B cell (primary cell): ENCODE results near the gene TMEM125. TPM values are rescaled to one million over a fixed set of nuclear protein-coding genes. Genes with fewer than 3 reads are reported as not detected.

ENCODE experiments used
- ATAC-seq: fragments of 200-7000 bp; cut with Tn5 transposase; one replicate; pipeline ENCODE4 v1.10.0; 2021; ENCODE audit warnings: low read depth, mild to moderate bottlenecking, moderate number of reproducible peaks, moderate library complexity
- CTCF ChIA-PET: fragments of 350-600 bp; sonication (Branson Sonifier 250); formaldehyde crosslinking; loops from one replicate; lab custom pipeline; 2021; ENCODE audit warnings: antibody characterized with exemption, inconsistent platforms; lab: Charles Lee
- POLR2A ChIA-PET: fragments of 350-600 bp; sonication (Branson Sonifier 250); formaldehyde crosslinking; loops from one replicate; lab custom pipeline; 2021; ENCODE audit warnings: antibody characterized with exemption; lab: Charles Lee
- DNase-seq: peaks from one replicate; pipeline ENCODE4 v3.0.0; 2013
- H2AFZ ChIP-seq: 2 replicates; pipeline ENCODE4 v1.6.1; 2012; ENCODE audit warnings: mild to moderate bottlenecking, low read depth, low read length; ENCODE audit not compliant: insufficient read depth, poor library complexity, severe bottlenecking
- H3K27ac ChIP-seq, 2 donors: 1 replicate in 1 of 2; 2 replicates in 1 of 2; pipeline ENCODE4 v1.5.1; 2012 to 2013; ENCODE audit warnings: low read length in 2 of 2, mild to moderate bottlenecking in 2 of 2, moderate library complexity in 1 of 2
- H3K27me3 ChIP-seq, 4 experiments: fragments of 200-600 bp in 1 of 4; sonication (generic) in 1 of 4; replicated peaks in 1 of 4; 1 replicate in 2 of 4; 2 replicates in 2 of 4; pipeline versions ENCODE4 v1.6.1 to v1.7.0; 2013 to 2016; ENCODE audit warnings: low read length in 3 of 4, mild to moderate bottlenecking in 2 of 4, mixed read lengths in 1 of 4, moderate library complexity in 1 of 4; ENCODE audit not compliant: insufficient read depth in 4 of 4, control insufficient read depth in 3 of 4; ENCODE audit errors: control extremely low read depth in 1 of 4
- H3K36me3 ChIP-seq, 2 experiments: replicated peaks in 1 of 2; 1 replicate in 1 of 2; 2 replicates in 1 of 2; pipeline versions ENCODE4 v1.6.1 to v1.7.1; 2013; ENCODE audit warnings: low read length in 1 of 2; ENCODE audit not compliant: insufficient read depth in 2 of 2, control insufficient read depth in 1 of 2; ENCODE audit errors: control extremely low read depth in 1 of 2, extremely low read depth in 1 of 2
- H3K4me1 ChIP-seq, 2 donors: fragments of 200-600 bp in 1 of 2; sonication (generic) in 1 of 2; 1 replicate in 1 of 2; 2 replicates in 1 of 2; pipeline versions ENCODE4 v1.5.1 to v1.6.1; 2013 to 2017; ENCODE audit warnings: low read length in 2 of 2; ENCODE audit not compliant: control insufficient read depth in 2 of 2, insufficient read depth in 2 of 2
- H3K4me2 ChIP-seq: replicated peaks from 2 replicates; pipeline ENCODE3; 2012; ENCODE audit warnings: mild to moderate bottlenecking, low read depth, low read length; ENCODE audit not compliant: poor library complexity, severe bottlenecking
- H3K4me3 ChIP-seq, 5 experiments: fragments of 200-600 bp in 1 of 5; sonication (generic) in 1 of 5; 1 replicate in 3 of 5; 2 replicates in 2 of 5; pipeline versions ENCODE4 v1.5.1 to v1.7.0; 2011 to 2016; ENCODE audit warnings: low read length in 4 of 5, mild to moderate bottlenecking in 4 of 5, low read depth in 2 of 5, control low read depth in 1 of 5, moderate library complexity in 1 of 5; ENCODE audit not compliant: insufficient read depth in 1 of 5; ENCODE audit errors: control extremely low read depth in 1 of 5, extremely low read depth in 1 of 5
- H3K79me2 ChIP-seq: fragments of 200-600 bp; sonication (generic); one replicate; pipeline ENCODE4 v1.6.0; 2016; ENCODE audit warnings: low read length; ENCODE audit not compliant: control insufficient read depth, insufficient read depth
- H3K9ac ChIP-seq: fragments of 200-600 bp; sonication (generic); 2 replicates; pipeline ENCODE4 v1.6.1; 2017; ENCODE audit warnings: mild to moderate bottlenecking, low read length, moderate library complexity
- H3K9me3 ChIP-seq, 3 donors: one replicate each; pipeline versions ENCODE4 v1.6.1 to v1.7.1; 2013; ENCODE audit warnings: low read length in 2 of 3; ENCODE audit not compliant: control insufficient read depth in 2 of 3, insufficient read depth in 1 of 3; ENCODE audit errors: control extremely low read depth in 1 of 3
- H4K20me1 ChIP-seq: 2 replicates; pipeline ENCODE4 v1.6.0; 2012; ENCODE audit warnings: mild to moderate bottlenecking, low read length; ENCODE audit not compliant: insufficient read depth, control insufficient read depth, poor library complexity, severe bottlenecking
- H3K27ac Mint-ChIP-seq: one replicate; pipeline ENCODE4 v1.8.0; 2021; ENCODE audit warnings: mixed read lengths
- H3K27me3 Mint-ChIP-seq: one replicate; pipeline ENCODE4 v1.8.0; 2021; ENCODE audit warnings: mixed read lengths
- H3K4me1 Mint-ChIP-seq: one replicate; pipeline ENCODE4 v1.8.0; 2021; ENCODE audit warnings: mixed read lengths
- H3K4me3 Mint-ChIP-seq: one replicate; pipeline ENCODE4 v1.8.0; 2021; ENCODE audit warnings: mixed read lengths
- H3K9me3 Mint-ChIP-seq: one replicate; pipeline ENCODE4 v1.8.0; 2022; ENCODE audit warnings: mixed read lengths; ENCODE audit not compliant: insufficient read depth
- CTCF ChIP-seq: fragments of 200-600 bp; IDR thresholded peaks from one replicate; pipeline ENCODE4 v1.8.0; 2022; ENCODE audit warnings: antibody characterized with exemption, mild to moderate bottlenecking
- EZH2 ChIP-seq: IDR thresholded peaks from 2 replicates; pipeline ENCODE4 v1.6.1; 2012; ENCODE audit warnings: borderline replicate concordance, low read depth, mild to moderate bottlenecking, moderate library complexity, low read length; ENCODE audit not compliant: insufficient read depth, poor library complexity, severe bottlenecking
- WGBS: methylation state at CpG from one replicate; pipeline ENCODE4 v1.1.5; 2013; ENCODE audit warnings: missing lambda C conversion rate; ENCODE audit not compliant: insufficient coverage; 5-methylcytosine and 5-hydroxymethylcytosine counted together
- intact Hi-C: fragments of 100-400 bp; cut with micrococcal nuclease; formaldehyde crosslinking; loops from one replicate; pipeline ENCODE4 v1.10.0; 2022
- polyA plus RNA-seq: library from polyadenylated mRNA; depleted of rRNA; stranded (reverse); fragments of >200 nt; gene quantifications from 2 replicates; pipeline ENCODE4 v1.2.3, GENCODE V29; 2012
- total RNA-seq, 2 donors: library from RNA; stranded (reverse); fragments of 120-200 nt in 1 of 2; gene quantifications; 1 replicate in 1 of 2; 2 replicates in 1 of 2; pipeline versions ENCODE4 v1.2.3 to v1.2.4, GENCODE V29; 2013 to 2022

The TMEM125 gene
- total and polyA plus RNA-seq, 2 donors (not counting 1 experiment from before 2014, with no cell fraction given) = not detected

- TF ChIP-seq EZH2 (no peak), CTCF (no peak)
- Histone ChIP-seq H3K79me2 (no peaks in the 10 kb centered on the region), H3K27ac (peak overlapping the region; percentile 70 to 73), H3K9ac (no peak overlapping the region), H3K27me3 (peaks cover 0 to 6% (median 0%) of the 10 kb centered on the region in 4 experiments), H3K4me1 (peaks cover 27 to 31% of the 10 kb centered on the region in 2 donors), H2AFZ (no peak overlapping the region), H3K4me3 (peak overlapping the region in 1 of 5 experiments; percentile 12), H3K36me3 (no peaks in the 10 kb centered on the region), H4K20me1 (no peaks in the 10 kb centered on the region), H3K9me3 (no peaks in the 10 kb centered on the region), H3K4me2 (peak overlapping the region; percentile 54)
- Mint-ChIP-seq H3K27me3 (no peaks in the 10 kb centered on the region), H3K4me3 (peak overlapping the region; percentile 69), H3K9me3 (no peaks in the 10 kb centered on the region), H3K27ac (peak overlapping the region; percentile 90), H3K4me1 (peaks cover 35% of the 10 kb centered on the region)
- intact Hi-C loops = loop anchor here (1.0 to 2.0 kb wide), 3 partner anchors 12 to 129 kb away; partner anchors contain the start of gene ELOVL1
- DNase-seq = peak; percentile 81
- 0% methylated on average over 1 of the region's 3 CpGs for WGBS
- POLR2A ChIA-PET = interaction anchor here (0.6 to 2.3 kb wide), 4 partner anchors 115 to 695 kb away, joined by 3 to 12 read pairs (median 4); partner anchors contain the start of genes ARTN, ELOVL1 and HYI
- CTCF ChIA-PET = interaction anchor here (0.7 to 3.4 kb wide), 14 partner anchors 10 to 766 kb away, joined by 3 to 54 read pairs (median 4); partner anchors contain the start of genes CDC20, ELOVL1, MED8 and SZT2
- peak; percentile 88 for ATAC-seq
Measured at GRCh38 chr1:43239484-43239883, 30.3 kb upstream of the TMEM125 start.

GRCh38 chr1:43241413-43241836 lies 28.4 kb upstream of the TMEM125 start:
- ChIA-PET CTCF (interaction anchor here (2.8 kb wide), 1 partner anchor 174 kb away, joined by 11 read pairs; no protein-coding TSS in a partner anchor), POLR2A (no interaction called here)
- Mint-ChIP-seq H3K4me1 (peaks cover 35% of the 10 kb centered on the region), H3K4me3 (no peak overlapping the region), H3K9me3 (no peaks in the 10 kb centered on the region), H3K27me3 (no peaks in the 10 kb centered on the region), H3K27ac (no peak overlapping the region)
- Histone ChIP-seq H4K20me1 (no peaks in the 10 kb centered on the region), H3K4me1 (peaks cover 27 to 31% of the 10 kb centered on the region in 2 donors), H3K36me3 (no peaks in the 10 kb centered on the region), H3K79me2 (no peaks in the 10 kb centered on the region), H3K4me2 (no peak overlapping the region), H3K4me3 (no peak overlapping the region), H3K9me3 (no peaks in the 10 kb centered on the region), H2AFZ (no peak overlapping the region), H3K27ac (no peak overlapping the region), H3K9ac (no peak overlapping the region), H3K27me3 (peaks cover 0 to 6% (median 1%) of the 10 kb centered on the region in 4 experiments)
- no peak for DNase-seq
- 77% methylated on average over 5 of the region's 6 CpGs for WGBS
- TF ChIP-seq EZH2 (no peak), CTCF (no peak)
- intact Hi-C loops = no loop called here
- ATAC-seq = no peak
